H1 (cell line): ENCODE data around the gene SRP14. TPM values are rescaled to one million over a fixed set of nuclear protein-coding genes. Genes with fewer than 3 reads are reported as not detected.

Experiments
- ATF2 ChIP-seq: IDR thresholded peaks from 2 replicates; pipeline ENCODE4 v1.6.1; 2012; ENCODE audit warnings: low read length, inconsistent platforms
- BRCA1 ChIP-seq: IDR thresholded peaks from 2 replicates; pipeline ENCODE4 v1.6.1; 2012; ENCODE audit warnings: low read depth, low read length, improper control_type of control experiment
- CHD7 ChIP-seq: fragments of 300-600 bp; sonication (generic); IDR thresholded peaks from 2 replicates; pipeline ENCODE4 v1.7.1; 2012; ENCODE audit warnings: low read length, moderate library complexity, mild to moderate bottlenecking, inconsistent platforms; ENCODE audit not compliant: insufficient replicate concordance
- E2F6 ChIP-seq: IDR thresholded peaks from 2 replicates; pipeline ENCODE4 v1.6.1; 2012; ENCODE audit warnings: inconsistent platforms
- HDAC6 ChIP-seq: IDR thresholded peaks from one replicate; pipeline ENCODE4 v1.7.1; 2012; ENCODE audit warnings: low read depth, mild to moderate bottlenecking, inconsistent platforms, low read length, moderate library complexity
- POLR2A ChIP-seq, 2 experiments: IDR thresholded peaks; 1 replicate in 1 of 2; 2 replicates in 1 of 2; pipeline ENCODE4 v1.6.1; 2011; ENCODE audit warnings: low read depth in 2 of 2, low read length in 2 of 2, mild to moderate bottlenecking in 2 of 2; ENCODE audit errors: control extremely low read depth in 1 of 2
- RAD21 ChIP-seq, 2 experiments: IDR thresholded peaks in 1 of 2; conservative IDR thresholded peaks in 1 of 2; 2 replicates each; pipeline ENCODE4 v1.6.1; 2011; ENCODE audit warnings: low read depth in 2 of 2, low read length in 2 of 2, improper control_type of control experiment in 1 of 2, inconsistent platforms in 1 of 2, mild to moderate bottlenecking in 1 of 2, moderate library complexity in 1 of 2
- USF2 ChIP-seq: IDR thresholded peaks from 2 replicates; pipeline ENCODE4 v1.6.1; 2011; ENCODE audit warnings: low read length, improper control_type of control experiment
- polyA plus RNA-seq, 7 experiments: library from polyadenylated mRNA; depleted of rRNA in 3 of 7; stranded (reverse) in 5 of 7; unstranded in 2 of 7; fragments of >200 nt in 5 of 7; fragments of 200-250 nt in 2 of 7; gene quantifications; 1 replicate in 5 of 7; 2 replicates in 1 of 7; 4 replicates in 1 of 7; pipeline versions ENCODE4 v1.2.1 to v1.2.3, GENCODE V29; 2011 to 2013; ENCODE audit warnings: missing spikeins in 2 of 7, mixed read lengths in 2 of 7
- total RNA-seq: library from RNA; stranded (reverse); fragmentation: NEBNext Ultra II Directional; extraction: Animal tissue kit (Norgen Biotek cat#: 25700); gene quantifications from 2 replicates; pipeline ENCODE4 v1.2.1, GENCODE V29; 2021

The SRP14 gene
- total and polyA plus RNA-seq, 2 of the 8 experiments (the other 6 are each of a cell fraction or from before 2014, with no cell fraction given), result 186 to 223 TPM

GRCh38 chr15:39987821-39988220 lies 51.2 kb downstream of the SRP14 start (continued):
- TF ChIP-seq CHD7 (no peak), POLR2A (IDR thresholded peaks at IDR 0.05; ENCODE audit: control extremely low read depth in 1 of 2, low read depth in 2 of 2, low read length in 2 of 2) (no peak), USF2 (no peak), E2F6 (no peak), BRCA1 (no peak), RAD21 (IDR thresholded peaks at IDR 0.05 in 1 of 2, conservative IDR thresholded peaks at IDR 0.05 in 1 of 2; ENCODE audit: low read depth in 2 of 2, low read length in 2 of 2) (no peak), HDAC6 (no peak), ATF2 (no peak)
